ENCODE measurements around the gene RNPS1.

The RNPS1 gene

GRCh38 chr16:2256531-2257140 is 11.3 kb downstream of the RNPS1 start:
- peaks cover 64% of the 10 kb centered on the region for H3K79me2 ChIP-seq (ENCODE audit: low read length)
- peaks cover 23% of the 10 kb centered on the region for H3F3A ChIP-seq (ENCODE audit: insufficient read depth, low read length)

DNA sequence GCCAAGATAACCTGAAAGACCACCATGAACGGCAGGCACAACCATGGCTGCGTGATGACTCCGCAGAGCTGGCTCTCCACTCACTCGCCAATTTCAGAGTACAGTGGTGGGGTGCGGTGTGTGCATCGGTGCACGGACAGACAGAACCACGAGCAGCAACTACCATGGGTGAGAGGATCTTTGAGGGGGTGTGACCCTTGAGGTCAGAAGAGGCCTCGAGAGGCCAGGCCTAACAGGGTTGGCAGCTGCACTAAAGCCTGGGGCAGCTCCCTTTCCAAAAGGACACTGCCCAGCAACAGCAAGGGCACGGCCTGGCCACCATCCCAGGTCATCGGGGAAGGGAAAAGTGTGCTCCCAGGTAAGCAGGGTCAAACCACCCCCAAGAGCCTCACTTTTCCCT is 14.6 kb downstream of the RNPS1 start:
- no peak overlapping the region for H3K4me3 ChIP-seq (ENCODE audit: low read length)
- H3K9ac ChIP-seq (ENCODE audit: low read length), result no peak overlapping the region
- DNase-seq, result no peak
- H3K4me2 ChIP-seq (ENCODE audit: low read depth, low read length), result no peak overlapping the region
- peaks cover 26% of the 10 kb centered on the region for H3K36me3 ChIP-seq (replicated peaks; ENCODE audit: insufficient read depth, low read length)
- TF ChIP-seq EZH2phosphoT487 (IDR thresholded peaks at IDR 0.05; ENCODE audit: low read length), result no peak
- H3K4me1 ChIP-seq (ENCODE audit: low read length), result peaks cover 7% of the 10 kb centered on the region
- H3K27ac ChIP-seq (ENCODE audit: low read length), result no peak overlapping the region
- no peaks in the 10 kb centered on the region for H3K27me3 ChIP-seq (replicated peaks; ENCODE audit: insufficient read depth, low read length)
- H2AFZ ChIP-seq (ENCODE audit: low read length), result no peak overlapping the region
- H4K20me1 ChIP-seq (ENCODE audit: insufficient read depth, low read length), result no peaks in the 10 kb centered on the region
- H3K79me2 ChIP-seq (ENCODE audit: low read length), result peaks cover 58% of the 10 kb centered on the region
- H3K9me2 ChIP-seq (replicated peaks; ENCODE audit: insufficient read depth, low read length), result no peaks in the 10 kb centered on the region
- peaks cover 36% of the 10 kb centered on the region for H3F3A ChIP-seq (ENCODE audit: insufficient read depth, low read length)
- no peaks in the 10 kb centered on the region for H3K9me3 ChIP-seq (replicated peaks; ENCODE audit: insufficient read depth, low read length)

More at GRCh38 chr16:2256531-2257140, 11.3 kb downstream of the RNPS1 start:
- peaks cover 43% of the 10 kb centered on the region for H3K36me3 ChIP-seq (replicated peaks; ENCODE audit: insufficient read depth, low read length)
- no peaks in the 10 kb centered on the region for H3K9me3 ChIP-seq (replicated peaks; ENCODE audit: insufficient read depth, low read length)
- no peak overlapping the region for H3K27ac ChIP-seq (ENCODE audit: low read length)
- DNase-seq, result no peak
- TF ChIP-seq EZH2phosphoT487 (IDR thresholded peaks at IDR 0.05; ENCODE audit: low read length) (no peak), EZH2 (optimal IDR thresholded peaks at IDR 0.05; ENCODE audit: low read depth, low read length) (no peak), CTCF (IDR thresholded peaks at IDR 0.05; ENCODE audit: low read length) (no peak)
- H3K4me3 ChIP-seq (ENCODE audit: low read length), result no peak overlapping the region
- peaks cover 7% of the 10 kb centered on the region for H3K4me1 ChIP-seq (ENCODE audit: low read length)
- H3K27me3 ChIP-seq (replicated peaks; ENCODE audit: insufficient read depth, low read length), result no peaks in the 10 kb centered on the region
- no peak overlapping the region for H3K9ac ChIP-seq (ENCODE audit: low read length)
- no peaks in the 10 kb centered on the region for H4K20me1 ChIP-seq (ENCODE audit: insufficient read depth, low read length)
- no peak overlapping the region for H3K4me2 ChIP-seq (ENCODE audit: low read depth, low read length)
- H2AFZ ChIP-seq (ENCODE audit: low read length), result no peak overlapping the region
- no peaks in the 10 kb centered on the region for H3K9me2 ChIP-seq (replicated peaks; ENCODE audit: insufficient read depth, low read length)

GRCh38 chr16:2252806-2253148 is 15.1 kb downstream of the RNPS1 start:
- Histone ChIP-seq H2AFZ (ENCODE audit: low read length) (no peak overlapping the region), H3F3A (ENCODE audit: insufficient read depth, low read length) (peaks cover 36% of the 10 kb centered on the region), H3K9me3 (replicated peaks; ENCODE audit: insufficient read depth, low read length) (no peaks in the 10 kb centered on the region), H4K20me1 (ENCODE audit: insufficient read depth, low read length) (no peaks in the 10 kb centered on the region), H3K27ac (ENCODE audit: low read length) (no peak overlapping the region; the same call in 1 of the 2 replicates), H3K4me2 (ENCODE audit: low read depth, low read length) (no peak overlapping the region), H3K9me2 (replicated peaks; ENCODE audit: insufficient read depth, low read length) (no peaks in the 10 kb centered on the region), H3K36me3 (replicated peaks; ENCODE audit: insufficient read depth, low read length) (peaks cover 21% of the 10 kb centered on the region), H3K4me1 (ENCODE audit: low read length) (peaks cover 7% of the 10 kb centered on the region), H3K4me3 (ENCODE audit: low read length) (no peak overlapping the region), H3K27me3 (replicated peaks; ENCODE audit: insufficient read depth, low read length) (no peaks in the 10 kb centered on the region), H3K79me2 (ENCODE audit: low read length) (peaks cover 58% of the 10 kb centered on the region), H3K9ac (ENCODE audit: low read length) (no peak overlapping the region)
- no peak for DNase-seq
- no peak for TF ChIP-seq EZH2phosphoT487 (IDR thresholded peaks at IDR 0.05; ENCODE audit: low read length)
- no peak for TF ChIP-seq EZH2 (optimal IDR thresholded peaks at IDR 0.05; ENCODE audit: low read depth, low read length)
- TF ChIP-seq CTCF (IDR thresholded peaks at IDR 0.05; ENCODE audit: low read length), result no peak

Measured in MM.1S (cell line).